ENCODE data around the gene DENND2A.

GRCh38 chr7:140584195-140584851, 56.3 kb downstream of the DENND2A start:
- TF ChIP-seq, protein P1, sequence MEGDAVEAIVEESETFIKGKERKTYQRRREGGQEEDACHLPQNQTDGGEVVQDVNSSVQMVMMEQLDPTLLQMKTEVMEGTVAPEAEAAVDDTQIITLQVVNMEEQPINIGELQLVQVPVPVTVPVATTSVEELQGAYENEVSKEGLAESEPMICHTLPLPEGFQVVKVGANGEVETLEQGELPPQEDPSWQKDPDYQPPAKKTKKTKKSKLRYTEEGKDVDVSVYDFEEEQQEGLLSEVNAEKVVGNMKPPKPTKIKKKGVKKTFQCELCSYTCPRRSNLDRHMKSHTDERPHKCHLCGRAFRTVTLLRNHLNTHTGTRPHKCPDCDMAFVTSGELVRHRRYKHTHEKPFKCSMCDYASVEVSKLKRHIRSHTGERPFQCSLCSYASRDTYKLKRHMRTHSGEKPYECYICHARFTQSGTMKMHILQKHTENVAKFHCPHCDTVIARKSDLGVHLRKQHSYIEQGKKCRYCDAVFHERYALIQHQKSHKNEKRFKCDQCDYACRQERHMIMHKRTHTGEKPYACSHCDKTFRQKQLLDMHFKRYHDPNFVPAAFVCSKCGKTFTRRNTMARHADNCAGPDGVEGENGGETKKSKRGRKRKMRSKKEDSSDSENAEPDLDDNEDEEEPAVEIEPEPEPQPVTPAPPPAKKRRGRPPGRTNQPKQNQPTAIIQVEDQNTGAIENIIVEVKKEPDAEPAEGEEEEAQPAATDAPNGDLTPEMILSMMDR (conservative IDR thresholded peaks at IDR 0.05 in 1 of 2, IDR thresholded peaks at IDR 0.05 in 1 of 2; ENCODE audit: extremely low read depth in 1 of 2, insufficient read depth in 1 of 2, low read depth in 1 of 2, low read length in 2 of 2) = no peak
- TF ChIP-seq EZH2 (IDR thresholded peaks at IDR 0.05; ENCODE audit: borderline replicate concordance, low read length) = no peak

Measured in mammary epithelial cell (primary cell).